Neural progenitor cell (in vitro differentiated cells): ENCODE results near the gene PPP1R37.

Source experiments
- CTCF ChIP-seq: fragments of 200-600 bp; sonication (generic); IDR thresholded peaks from 2 replicates; pipeline ENCODE4 v1.5.1; 2017; ENCODE audit warnings: antibody characterized with exemption, mild to moderate bottlenecking
- EZH2 ChIP-seq: fragments of 200-600 bp; sonication (generic); IDR thresholded peaks from 2 replicates; pipeline ENCODE4 v1.6.1; 2017; ENCODE audit warnings: antibody characterized with exemption, mild to moderate bottlenecking, moderate library complexity

- no peak for TF ChIP-seq EZH2
- TF ChIP-seq CTCF: no peak
These were observed 1.2 kb downstream of the PPP1R37 start for GRCh38 chr19:45094137-45094536.
